GM18858 (cell line): ENCODE measurements around the gene RIC1.
"Not testable (repeated sequence)": the region's sequence is repeated elsewhere in the genome, so short reads cannot be mapped to it uniquely, and the experiment has no call there.

Experiments
- ATAC-seq: cut with Tn5 transposase; IDR thresholded peaks from one replicate; pipeline ENCODE4 v1.9.1; 2021; ENCODE audit not compliant: unreplicated experiment

Gene RIC1

GRCh38 chr9:5628530-5629311 is at the start of gene RIC1:
RIC1 (plus strand) TSS chr9:5629107; CDS start chr9:5629310, 203 bp downstream.
- peak; percentile 29 for ATAC-seq

DNA sequence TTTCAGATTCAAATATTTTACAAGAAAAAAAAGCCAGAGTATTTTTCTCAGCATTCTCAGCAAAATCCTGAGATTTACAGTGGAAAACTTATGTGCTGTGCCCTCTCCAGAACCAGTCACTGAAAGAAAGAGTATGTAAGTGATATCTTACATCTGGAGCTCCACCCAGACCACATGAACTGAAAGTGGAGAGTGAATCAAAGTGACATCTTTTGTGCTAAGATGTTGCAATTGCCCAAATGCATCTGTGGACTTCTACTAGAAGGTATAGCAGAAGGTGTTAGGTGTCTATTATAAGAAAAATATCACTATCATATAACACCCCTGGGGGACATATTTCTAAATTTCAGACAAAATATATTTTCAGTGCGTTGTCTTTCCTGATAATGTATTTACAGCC is 49.0 kb upstream of the RIC1 start:
- ATAC-seq, result no peak

DNA sequence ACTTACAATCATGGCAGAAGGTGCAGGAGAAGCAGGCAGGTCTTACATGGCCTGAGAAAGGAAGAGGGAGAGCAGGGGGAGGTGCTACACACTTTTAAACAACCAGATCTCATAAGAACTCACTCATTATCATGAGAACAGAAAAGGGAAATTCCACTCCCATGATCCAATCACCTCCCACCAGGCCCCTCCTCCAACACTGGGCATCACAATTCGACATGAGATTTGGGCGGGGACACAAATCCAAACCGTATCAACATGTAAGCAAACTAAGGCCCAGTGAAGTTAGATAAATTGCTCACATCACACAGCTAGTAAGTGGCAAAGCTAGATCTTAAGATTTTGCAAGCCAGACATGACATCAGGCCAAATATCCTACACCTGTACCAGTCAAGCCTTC is 48.3 kb upstream of the RIC1 start:
- ATAC-seq, result no peak

DNA sequence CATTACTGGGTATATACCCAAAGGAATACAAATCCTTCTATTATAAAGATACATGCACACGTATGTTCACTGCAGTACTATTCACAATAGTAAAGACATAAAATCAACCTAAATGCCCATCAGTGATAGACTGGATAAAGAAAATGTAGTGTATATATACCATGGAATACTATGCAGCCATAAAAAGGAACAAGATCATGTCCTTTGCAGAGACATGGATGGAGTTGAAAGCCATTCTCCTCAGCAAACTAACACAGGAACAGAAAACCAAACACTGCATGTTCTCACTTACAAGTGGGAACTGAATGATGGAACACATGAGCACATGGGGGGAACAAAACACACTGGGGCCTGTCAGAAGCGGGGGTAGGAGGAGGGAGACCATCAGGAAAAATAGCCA is 47.2 kb upstream of the RIC1 start:
- ATAC-seq, result not testable (repeated sequence)

GRCh38 chr9:5582835-5583195 is 46.1 kb upstream of the RIC1 start:
- ATAC-seq, result peak; percentile 53

GRCh38 chr9:5586391-5586802 is 42.5 kb upstream of the RIC1 start:
- no peak for ATAC-seq

- no peak for ATAC-seq
Measured at GRCh38 chr9:5587024-5587423, 41.9 kb upstream of the RIC1 start.

DNA sequence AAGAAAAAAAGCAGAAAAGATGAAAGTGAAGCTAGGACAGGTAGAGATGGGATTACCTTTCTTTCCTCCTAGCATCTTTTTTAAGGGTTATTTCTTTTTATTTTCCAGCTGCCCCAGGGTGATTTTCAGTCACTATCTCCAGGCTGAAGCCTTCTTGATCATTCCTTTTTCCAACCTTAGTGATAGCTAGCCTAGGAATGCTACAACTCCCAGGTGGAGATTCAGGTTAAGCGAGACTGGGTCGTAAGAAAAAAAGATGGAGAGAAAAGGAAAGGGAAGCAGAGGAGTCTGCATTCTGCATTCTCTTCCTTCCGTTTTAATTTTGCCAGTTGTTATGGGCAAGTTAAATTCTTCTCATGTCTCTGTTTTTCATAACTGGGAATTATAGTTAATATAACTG is 36.7 kb upstream of the RIC1 start:
- ATAC-seq, result no peak

- no peak for ATAC-seq
Measured at GRCh38 chr9:5592904-5593303, 36.0 kb upstream of the RIC1 start.

- ATAC-seq, result peak; percentile 63
Measured at GRCh38 chr9:5593904-5594303, 35.0 kb upstream of the RIC1 start.

DNA sequence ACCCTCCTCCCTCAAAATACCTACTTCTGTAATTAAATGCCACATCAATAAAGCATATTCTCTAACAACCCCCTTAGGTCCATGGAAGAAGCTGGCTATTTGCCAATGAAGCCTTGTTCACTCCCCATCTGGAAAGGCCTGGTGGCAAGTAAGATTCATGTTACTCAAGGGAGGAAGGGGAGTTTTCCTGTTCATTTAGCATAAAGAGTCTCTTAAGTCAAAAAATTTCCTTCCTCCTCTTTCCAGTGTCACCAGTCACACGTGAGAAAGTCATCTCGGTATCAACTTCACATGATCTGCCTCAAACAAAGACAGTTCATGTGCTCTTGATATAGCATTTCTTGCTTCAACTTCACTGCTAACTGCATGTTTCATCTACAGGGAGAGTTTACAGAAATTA is 32.7 kb upstream of the RIC1 start:
- ATAC-seq, result no peak

DNA sequence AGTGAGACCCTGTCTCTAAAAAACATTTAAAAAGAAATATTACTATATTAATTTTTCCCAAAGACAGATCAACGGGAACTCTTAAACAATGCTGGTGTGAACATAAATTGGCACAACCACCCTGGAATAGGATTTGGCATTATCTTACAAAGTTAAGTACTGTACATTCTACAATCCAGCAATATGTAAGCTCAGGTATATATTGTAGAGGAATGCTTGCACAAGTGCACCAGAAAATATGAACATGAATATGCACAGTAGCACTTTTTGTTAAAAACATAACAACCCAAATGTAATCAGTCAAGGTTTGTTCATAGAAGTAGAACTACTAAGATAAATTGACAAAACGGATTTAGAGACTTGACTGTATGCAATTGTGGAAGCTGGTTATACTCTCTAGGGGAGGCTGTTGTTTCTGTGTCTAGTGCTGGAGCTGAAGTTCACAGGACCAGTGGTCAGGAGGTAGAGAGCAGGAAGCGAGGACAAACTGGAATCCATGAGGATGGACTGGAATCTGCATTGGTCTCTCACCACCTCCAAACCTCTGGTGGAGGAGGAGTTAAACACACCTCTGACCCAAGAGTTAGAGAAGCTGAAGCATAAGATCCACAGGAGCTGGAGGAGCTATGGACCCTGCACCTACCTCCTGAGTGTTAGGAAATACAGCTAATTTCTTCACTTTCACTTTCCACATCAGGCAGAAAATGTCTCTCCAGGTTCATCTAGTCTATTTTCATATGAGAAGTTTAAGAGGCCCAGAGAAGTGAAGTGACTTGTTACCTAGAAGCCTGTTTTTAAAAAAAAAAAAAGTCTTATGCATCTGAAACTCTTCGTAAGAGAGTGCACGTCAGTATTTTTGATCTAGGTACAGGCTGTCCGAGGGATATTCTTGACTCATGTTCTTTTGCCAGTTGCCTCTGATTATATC is 20.3 kb upstream of the RIC1 start:
- ATAC-seq, result peak; percentile 47

DNA sequence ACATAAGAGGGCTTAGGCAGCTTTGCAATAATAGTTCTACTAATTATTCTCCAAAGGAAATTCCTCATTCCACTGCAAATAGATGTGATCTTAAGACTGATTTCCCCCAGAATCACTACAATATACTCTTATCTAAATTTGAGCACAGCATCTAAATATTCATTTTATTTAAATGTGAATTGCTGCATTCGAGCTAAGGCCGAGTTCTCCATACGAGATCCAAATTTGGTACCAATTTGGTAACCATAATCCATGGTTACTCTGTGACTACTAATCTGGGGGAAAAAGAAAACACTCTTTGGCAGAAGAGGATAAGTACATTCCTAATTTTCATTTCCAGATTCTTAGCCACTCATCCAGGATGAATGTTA is 19.7 kb upstream of the RIC1 start:
- ATAC-seq, result no peak

DNA sequence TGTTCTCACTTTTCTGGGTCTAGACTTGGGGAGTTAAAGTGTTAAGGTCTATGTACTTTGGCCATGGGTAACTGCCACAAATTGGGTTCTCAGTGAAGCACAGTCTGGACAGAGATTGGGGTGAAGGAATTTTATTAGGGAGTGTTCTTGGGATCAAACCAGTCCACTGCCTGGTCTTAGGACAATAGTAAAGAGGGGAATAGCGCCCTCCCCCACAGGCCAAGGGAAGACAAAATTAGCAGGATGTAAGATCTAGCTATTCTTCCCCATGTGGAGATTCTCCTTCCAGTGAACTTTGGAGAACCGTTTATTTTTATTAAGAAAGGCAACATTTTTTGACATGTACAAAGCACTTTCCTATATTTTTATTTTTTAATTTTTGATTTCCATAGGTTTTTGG is 18.4 kb upstream of the RIC1 start:
- no peak for ATAC-seq

DNA sequence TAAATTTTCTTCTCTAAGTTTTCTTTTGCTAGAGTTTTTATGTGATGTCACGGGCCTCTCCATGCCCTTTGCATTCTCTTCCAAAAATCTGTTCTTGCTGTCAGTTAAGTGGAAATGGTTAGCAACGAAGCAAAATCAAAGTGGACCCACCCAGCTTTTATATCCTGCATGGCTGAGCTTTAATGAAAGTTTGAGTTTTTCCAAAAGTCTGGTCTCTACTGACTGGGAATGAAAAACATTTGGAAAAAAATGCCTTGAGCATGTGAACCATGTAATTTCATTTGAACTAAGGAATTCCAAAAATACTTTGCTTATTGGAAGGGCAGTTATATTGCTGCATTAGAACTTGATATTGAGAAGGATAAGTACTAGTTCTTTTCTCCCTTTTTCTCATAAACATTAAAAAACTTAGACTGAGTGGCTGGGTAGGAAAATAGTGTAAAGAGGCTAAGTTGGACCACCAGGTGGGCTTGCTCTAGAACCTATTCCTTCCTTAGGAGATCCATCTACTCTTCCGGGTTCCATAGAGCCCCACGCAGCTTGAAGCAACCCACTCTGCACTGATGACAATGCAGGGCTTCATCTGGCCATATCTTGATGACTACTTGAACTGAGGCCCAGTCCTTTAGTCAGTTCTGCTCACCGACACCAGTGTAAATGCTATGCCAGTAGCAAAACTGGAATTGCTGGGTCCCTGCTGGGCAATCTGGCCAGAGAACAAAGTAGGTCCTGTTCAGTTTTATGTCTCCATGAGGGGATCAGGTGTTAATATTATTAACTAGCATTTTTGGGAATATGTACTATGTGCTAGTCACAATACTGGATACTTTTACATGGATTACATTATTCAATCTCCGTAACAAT is 17.4 kb upstream of the RIC1 start:
- no peak for ATAC-seq

DNA sequence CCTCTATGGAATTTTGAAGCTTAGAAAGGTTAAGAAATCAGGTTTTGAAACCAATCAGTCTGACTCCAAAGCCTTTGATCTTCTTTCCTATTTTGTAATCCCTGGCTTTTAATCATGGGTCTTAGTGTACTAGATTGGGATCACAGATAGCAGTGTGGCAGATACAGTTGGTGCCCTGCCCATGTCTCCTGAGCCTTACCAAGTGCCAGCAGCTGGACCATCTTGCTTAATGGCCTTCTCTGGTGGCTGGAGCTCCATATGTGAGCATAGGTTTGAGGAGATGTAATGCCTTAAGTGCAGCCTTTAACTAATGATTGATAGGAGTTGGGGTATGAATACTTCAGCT is 16.7 kb upstream of the RIC1 start:
- ATAC-seq, result no peak

DNA sequence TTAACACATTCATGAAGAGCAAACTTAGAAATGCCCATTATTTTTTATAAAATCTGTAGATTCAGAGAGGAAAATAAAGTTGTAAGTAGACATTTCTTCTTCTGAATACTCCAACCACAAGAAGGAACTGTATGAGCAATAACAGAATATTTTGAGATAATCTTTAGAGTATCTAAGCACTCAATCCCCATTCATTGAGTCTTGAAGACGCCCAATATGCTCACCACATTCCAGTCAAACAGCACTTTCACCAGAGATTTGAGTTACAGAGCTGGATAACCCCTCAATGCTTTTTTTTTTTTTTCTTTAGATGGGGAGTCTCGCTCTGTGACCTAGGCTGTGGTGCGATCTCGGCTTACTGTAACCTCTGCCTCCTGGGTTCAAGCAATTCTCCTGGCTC is 14.7 kb upstream of the RIC1 start:
- no peak for ATAC-seq

GRCh38 chr9:5614985-5615384 is 13.9 kb upstream of the RIC1 start:
- no peak for ATAC-seq

GRCh38 chr9:5617749-5618148 is 11.2 kb upstream of the RIC1 start:
- peak; percentile 98 for ATAC-seq

- ATAC-seq, result no peak
Measured at GRCh38 chr9:5620494-5620893, 8.4 kb upstream of the RIC1 start.

GRCh38 chr9:5621327-5621726 is 7.6 kb upstream of the RIC1 start:
- no peak for ATAC-seq
